Dendritic cell treated with granulocyte-macrophage colony-stimulating factor and Interleukin-4, amounts not matched to agents 40 ng/mL and 50 ng/mL, for 4 days (primary cell): ENCODE results near the gene BPIFB3.

Experiments
- H3K27ac Mint-ChIP-seq: one replicate; pipeline ENCODE4 v1.8.0; 2022; ENCODE audit warnings: mild to moderate bottlenecking, mixed read lengths
- H3K27me3 Mint-ChIP-seq: one replicate; pipeline ENCODE4 v1.8.0; 2022; ENCODE audit warnings: mild to moderate bottlenecking, mixed read lengths
- H3K36me3 Mint-ChIP-seq: one replicate; pipeline ENCODE4 v1.8.0; 2022; ENCODE audit warnings: low read depth, mixed read lengths
- H3K4me1 Mint-ChIP-seq: one replicate; pipeline ENCODE4 v1.8.0; 2022; ENCODE audit warnings: low read depth, mixed read lengths
- H3K4me3 Mint-ChIP-seq: one replicate; pipeline ENCODE4 v1.8.0; 2022; ENCODE audit warnings: mild to moderate bottlenecking, moderate library complexity, mixed read lengths
- H3K9me3 Mint-ChIP-seq: one replicate; pipeline ENCODE4 v1.8.0; 2022; ENCODE audit warnings: mixed read lengths
- intact Hi-C: fragments of 100-400 bp; cut with micrococcal nuclease; formaldehyde crosslinking; loops from one replicate; pipeline ENCODE4 v1.15.0; 2022

Gene BPIFB3

GRCh38 chr20:33022289-33022688 is 31.4 kb upstream of the BPIFB3 start:
- Mint-ChIP-seq H3K27ac (no peak overlapping the region), H3K4me1 (no peaks in the 10 kb centered on the region), H3K36me3 (no peaks in the 10 kb centered on the region)

GRCh38 chr20:33022694-33023438 is 30.8 kb upstream of the BPIFB3 start:
- H3K4me1 Mint-ChIP-seq, result no peaks in the 10 kb centered on the region
- H3K27me3 Mint-ChIP-seq, result peaks cover 2% of the 10 kb centered on the region
- H3K9me3 Mint-ChIP-seq, result no peaks in the 10 kb centered on the region
- H3K27ac Mint-ChIP-seq, result no peak overlapping the region
- no peaks in the 10 kb centered on the region for H3K36me3 Mint-ChIP-seq
- intact Hi-C loops, result no loop called here
- no peak overlapping the region for H3K4me3 Mint-ChIP-seq

More at GRCh38 chr20:33022289-33022688, 31.4 kb upstream of the BPIFB3 start:
- peaks cover 2% of the 10 kb centered on the region for H3K27me3 Mint-ChIP-seq
- no peaks in the 10 kb centered on the region for H3K9me3 Mint-ChIP-seq
- H3K4me3 Mint-ChIP-seq, result no peak overlapping the region
- intact Hi-C loops, result no loop called here

DNA sequence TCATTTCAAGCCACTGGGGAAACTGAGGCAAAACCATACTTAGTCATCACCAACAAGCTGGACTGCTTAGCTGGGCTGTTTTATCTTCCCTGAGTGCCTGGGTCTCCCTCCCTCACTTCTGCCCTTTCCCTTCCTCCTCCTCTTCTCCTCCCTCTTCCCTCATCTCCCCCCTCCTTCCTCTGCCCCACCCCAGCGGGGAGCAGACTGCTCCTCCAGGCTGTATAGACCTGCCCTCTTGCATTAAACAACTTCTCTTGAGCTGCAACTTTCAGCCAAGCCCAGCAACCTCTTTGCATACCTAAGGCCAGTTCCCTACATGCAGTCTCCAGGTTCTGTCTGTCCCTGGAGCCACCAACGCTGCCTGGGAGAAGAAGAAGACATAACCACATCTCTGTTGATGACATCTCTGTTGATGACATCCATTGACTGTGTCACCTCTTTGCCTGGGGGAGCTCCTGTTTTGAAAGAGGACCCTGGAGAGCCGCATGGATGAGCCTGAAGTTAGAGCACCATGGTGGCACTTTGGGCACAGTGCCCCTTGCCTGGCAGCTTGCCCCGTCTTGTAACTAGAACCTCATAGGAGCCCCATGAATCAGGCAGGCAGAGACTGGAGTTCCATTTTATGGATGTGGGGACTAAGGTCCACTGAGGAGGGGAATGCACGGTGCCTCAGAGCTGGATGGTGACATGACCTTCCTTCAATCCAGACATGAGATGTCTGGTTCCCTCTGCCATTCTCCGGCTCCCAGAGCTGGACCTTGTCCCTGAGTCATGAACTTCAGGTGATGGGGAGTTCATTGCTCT is 30.1 kb upstream of the BPIFB3 start:
- Mint-ChIP-seq H3K4me1 (no peaks in the 10 kb centered on the region), H3K9me3 (no peaks in the 10 kb centered on the region), H3K27me3 (peaks cover 2% of the 10 kb centered on the region), H3K36me3 (no peaks in the 10 kb centered on the region), H3K4me3 (no peak overlapping the region), H3K27ac (no peak overlapping the region)
- intact Hi-C loops, result no loop called here

GRCh38 chr20:33024243-33024560 is 29.5 kb upstream of the BPIFB3 start:
- H3K4me3 Mint-ChIP-seq, result no peak overlapping the region
- H3K27me3 Mint-ChIP-seq, result peaks cover 2% of the 10 kb centered on the region
- no peaks in the 10 kb centered on the region for H3K36me3 Mint-ChIP-seq
- no peak overlapping the region for H3K27ac Mint-ChIP-seq
- no peaks in the 10 kb centered on the region for H3K4me1 Mint-ChIP-seq
- no peaks in the 10 kb centered on the region for H3K9me3 Mint-ChIP-seq
- intact Hi-C loops, result no loop called here

- H3K4me3 Mint-ChIP-seq, result no peak overlapping the region
- no peak overlapping the region for H3K27ac Mint-ChIP-seq
- intact Hi-C loops, result no loop called here
- peaks cover 2% of the 10 kb centered on the region for H3K27me3 Mint-ChIP-seq
- H3K36me3 Mint-ChIP-seq, result no peaks in the 10 kb centered on the region
- H3K9me3 Mint-ChIP-seq, result no peaks in the 10 kb centered on the region
- no peaks in the 10 kb centered on the region for H3K4me1 Mint-ChIP-seq
Measured at GRCh38 chr20:33024609-33025317, 28.9 kb upstream of the BPIFB3 start.

- no peaks in the 10 kb centered on the region for H3K4me1 Mint-ChIP-seq
- H3K27ac Mint-ChIP-seq, result no peak overlapping the region
- intact Hi-C loops, result no loop called here
- no peaks in the 10 kb centered on the region for H3K36me3 Mint-ChIP-seq
- no peaks in the 10 kb centered on the region for H3K9me3 Mint-ChIP-seq
- H3K4me3 Mint-ChIP-seq, result no peak overlapping the region
- peaks cover 2% of the 10 kb centered on the region for H3K27me3 Mint-ChIP-seq
Measured at GRCh38 chr20:33025318-33025876, 28.3 kb upstream of the BPIFB3 start.

DNA sequence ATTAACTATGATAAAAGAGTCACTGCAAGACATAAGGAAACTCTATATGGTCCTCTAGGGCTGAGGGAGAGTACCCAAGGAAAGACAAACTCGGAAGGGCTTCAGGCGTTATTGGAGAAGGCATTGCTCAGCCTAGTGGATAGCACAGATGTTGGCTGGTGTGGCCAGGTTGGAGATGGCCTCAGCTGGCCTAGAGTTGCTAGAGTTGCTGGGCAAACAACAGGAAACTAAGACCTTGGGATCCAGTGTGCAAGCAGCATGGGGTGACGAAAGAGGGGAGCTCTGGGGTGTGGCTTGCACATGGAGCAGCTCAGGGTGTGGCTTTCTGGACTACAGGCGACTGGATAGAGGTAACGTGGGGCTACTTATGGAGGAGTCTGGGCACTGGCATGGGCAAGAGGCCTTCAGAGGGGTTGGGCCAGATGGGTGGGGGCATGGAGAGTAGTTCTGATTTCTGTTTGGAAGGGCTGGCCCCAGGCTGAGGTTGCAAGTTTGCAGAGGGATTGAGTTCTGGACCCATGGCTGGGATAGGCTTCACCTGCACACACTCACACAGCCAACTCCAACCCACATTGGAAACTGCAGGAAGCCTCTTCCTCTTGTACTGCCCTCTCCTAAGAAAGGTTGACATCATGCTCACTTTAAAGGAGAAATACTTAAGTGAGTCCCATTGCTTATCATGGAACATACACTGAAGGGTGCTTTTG is 27.5 kb upstream of the BPIFB3 start:
- Mint-ChIP-seq H3K27me3 (peaks cover 2% of the 10 kb centered on the region), H3K4me3 (no peak overlapping the region), H3K9me3 (no peaks in the 10 kb centered on the region), H3K36me3 (no peaks in the 10 kb centered on the region), H3K27ac (no peak overlapping the region), H3K4me1 (no peaks in the 10 kb centered on the region)
- intact Hi-C loops, result no loop called here

DNA sequence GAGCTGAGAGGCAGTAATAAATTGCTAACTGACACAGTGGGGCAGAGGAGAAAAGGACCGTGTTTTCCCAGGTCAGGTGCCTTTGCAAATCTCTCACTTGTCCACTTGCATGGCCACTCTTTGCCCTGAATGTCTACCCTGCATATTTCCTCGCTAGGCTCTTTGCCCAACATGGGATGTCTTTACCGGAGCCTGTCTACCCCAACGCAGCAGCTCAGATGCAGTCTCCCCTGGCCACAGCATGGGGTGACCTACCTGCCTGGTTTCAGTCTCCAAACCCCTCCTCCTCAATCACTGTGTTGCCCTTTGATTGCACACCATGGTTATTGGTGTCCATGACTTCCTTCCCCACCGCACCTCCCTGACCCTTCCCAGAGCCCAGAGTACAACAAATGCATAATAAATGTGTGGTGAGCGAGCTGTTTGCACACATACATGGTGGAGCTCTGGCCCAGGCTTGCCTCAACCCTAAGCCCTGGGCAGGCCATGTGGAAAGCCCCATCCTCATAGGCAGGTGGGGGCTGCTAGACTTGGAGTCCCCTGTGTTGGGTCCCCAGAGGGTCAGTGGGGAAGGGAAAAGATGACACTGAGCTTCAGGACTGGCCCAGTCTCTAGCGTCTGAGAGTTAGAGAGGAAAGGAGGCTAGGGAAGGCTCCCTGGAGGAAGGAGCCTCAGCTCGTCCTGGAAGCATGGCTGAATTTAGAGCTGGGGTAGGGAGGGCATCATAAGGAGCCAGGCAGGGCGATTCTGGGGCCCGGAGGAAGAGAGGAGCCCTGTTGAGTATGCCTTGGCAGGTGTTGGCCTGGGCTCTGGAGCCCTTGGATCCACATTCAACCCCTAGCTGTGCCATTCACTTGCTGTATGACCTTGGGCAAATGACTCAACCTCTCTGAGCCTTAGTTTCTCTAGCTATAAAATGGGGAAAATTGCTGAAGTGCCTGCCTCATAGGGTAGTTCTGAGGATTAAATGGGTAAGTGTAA is 26.6 kb upstream of the BPIFB3 start:
- no peaks in the 10 kb centered on the region for H3K36me3 Mint-ChIP-seq
- no peaks in the 10 kb centered on the region for H3K9me3 Mint-ChIP-seq
- H3K27ac Mint-ChIP-seq, result no peak overlapping the region
- H3K4me3 Mint-ChIP-seq, result no peak overlapping the region
- intact Hi-C loops, result no loop called here
- no peaks in the 10 kb centered on the region for H3K4me1 Mint-ChIP-seq
- H3K27me3 Mint-ChIP-seq, result peaks cover 2% of the 10 kb centered on the region

GRCh38 chr20:33027769-33028751 is 25.6 kb upstream of the BPIFB3 start:
- Mint-ChIP-seq H3K27ac (no peak overlapping the region), H3K4me1 (no peaks in the 10 kb centered on the region), H3K4me3 (no peak overlapping the region), H3K9me3 (no peaks in the 10 kb centered on the region), H3K27me3 (peaks cover 5% of the 10 kb centered on the region), H3K36me3 (no peaks in the 10 kb centered on the region)
- intact Hi-C loops, result no loop called here

DNA sequence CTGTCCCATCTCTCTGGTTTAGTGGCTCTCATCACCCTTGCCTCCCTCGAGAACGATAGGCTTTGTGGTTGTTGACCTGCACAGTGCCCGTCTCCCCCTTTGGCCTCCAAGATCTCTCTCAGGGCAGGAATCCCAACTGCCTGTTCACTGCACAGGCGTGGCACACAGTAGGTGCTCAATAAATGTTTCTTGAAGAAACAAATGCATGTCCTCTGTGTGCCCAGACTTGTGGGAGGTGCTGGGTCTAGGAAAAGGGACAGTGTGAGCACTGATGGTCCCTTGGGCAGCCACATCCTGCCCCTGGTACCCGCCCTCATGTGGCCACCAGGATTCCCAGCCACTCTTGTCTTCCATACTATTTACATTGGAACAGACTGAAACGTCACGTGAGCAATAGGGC is 24.8 kb upstream of the BPIFB3 start:
- H3K9me3 Mint-ChIP-seq, result no peaks in the 10 kb centered on the region

GRCh38 chr20:33030076-33030475 is 23.6 kb upstream of the BPIFB3 start:
- Mint-ChIP-seq H3K27ac (no peak overlapping the region), H3K27me3 (peaks cover 2% of the 10 kb centered on the region), H3K9me3 (no peaks in the 10 kb centered on the region), H3K4me3 (no peak overlapping the region), H3K4me1 (no peaks in the 10 kb centered on the region), H3K36me3 (no peaks in the 10 kb centered on the region)
- intact Hi-C loops, result no loop called here

More for the DNA sequence above, 24.8 kb upstream of the BPIFB3 start:
- Mint-ChIP-seq H3K4me3 (no peak overlapping the region), H3K4me1 (no peaks in the 10 kb centered on the region), H3K27me3 (peaks cover 2% of the 10 kb centered on the region), H3K27ac (no peak overlapping the region), H3K36me3 (no peaks in the 10 kb centered on the region)
- intact Hi-C loops, result no loop called here

GRCh38 chr20:33030569-33030968 is 23.1 kb upstream of the BPIFB3 start:
- Mint-ChIP-seq H3K27ac (no peak overlapping the region), H3K4me3 (no peak overlapping the region), H3K9me3 (no peaks in the 10 kb centered on the region), H3K36me3 (no peaks in the 10 kb centered on the region), H3K27me3 (peaks cover 2% of the 10 kb centered on the region), H3K4me1 (no peaks in the 10 kb centered on the region)
- intact Hi-C loops, result no loop called here
